HepG2 (cell line): Measurements from ENCODE around the gene ZNF23. TPM values are rescaled to one million over a fixed set of nuclear protein-coding genes. Genes with fewer than 3 reads are reported as not detected.

Experiments used
- CBX2 ChIP-seq, 2 experiments: fragments of 200-600 bp in 1 of 2; sonication (generic); formaldehyde crosslinking in 1 of 2; IDR thresholded peaks; 2 replicates each; pipeline versions ENCODE4 v1.7.0 to v1.8.1; 2018 to 2022; ENCODE audit warnings: low read depth in 2 of 2, low read length in 1 of 2, mild to moderate bottlenecking in 1 of 2, missing genetic modification reagents in 1 of 2
- DMAP1 ChIP-seq: IDR thresholded peaks from 2 replicates; pipeline ENCODE4 v1.6.1; 2016
- DZIP1 ChIP-seq: sonication (generic); formaldehyde crosslinking; IDR thresholded peaks from 2 replicates; pipeline ENCODE4 v1.5.0; 2020; ENCODE audit warnings: mild to moderate bottlenecking, missing genetic modification reagents
- ELF1 ChIP-seq: sonication (generic); formaldehyde crosslinking; IDR thresholded peaks from 2 replicates; pipeline ENCODE4 v1.4.0; 2020; ENCODE audit warnings: missing genetic modification reagents
- FOXM1 ChIP-seq: sonication (generic); formaldehyde crosslinking; IDR thresholded peaks from 2 replicates; pipeline ENCODE4 v1.5.0; 2020; ENCODE audit warnings: missing genetic modification reagents
- FOXP1 ChIP-seq, 2 experiments: fragments of 450-650 bp in 1 of 2; IDR thresholded peaks; 2 replicates each; pipeline ENCODE4 v1.6.1; 2017 to 2018; ENCODE audit warnings: antibody characterized with exemption in 1 of 2
- FOXP4 ChIP-seq: sonication (generic); formaldehyde crosslinking; IDR thresholded peaks from 2 replicates; pipeline ENCODE4 v1.4.0; 2020; ENCODE audit warnings: missing genetic modification reagents
- GATA4 ChIP-seq: sonication (generic); IDR thresholded peaks from 2 replicates; pipeline ENCODE4 v1.6.1; 2016; ENCODE audit warnings: antibody characterized with exemption, low read depth, borderline replicate concordance
- HNRNPLL ChIP-seq: fragments of 200-400 bp; formaldehyde crosslinking; IDR thresholded peaks from 2 replicates; pipeline ENCODE4 v1.6.1; 2017; ENCODE audit warnings: mild to moderate bottlenecking, low read depth, low read length; ENCODE audit not compliant: poor library complexity, severe bottlenecking
- KMT2A ChIP-seq: sonication (generic); formaldehyde crosslinking; IDR thresholded peaks from 2 replicates; pipeline ENCODE4 v1.4.0; 2020; ENCODE audit warnings: missing genetic modification reagents
- NFATC3 ChIP-seq: sonication (generic); formaldehyde crosslinking; IDR thresholded peaks from 2 replicates; pipeline ENCODE4 v1.5.1; 2020; ENCODE audit warnings: mild to moderate bottlenecking, missing genetic modification reagents
- PITX1 ChIP-seq: sonication (generic); formaldehyde crosslinking; IDR thresholded peaks from 2 replicates; pipeline ENCODE4 v1.5.1; 2020; ENCODE audit warnings: mild to moderate bottlenecking, missing genetic modification reagents
- SMARCE1 ChIP-seq: fragments of 450-650 bp; IDR thresholded peaks from 2 replicates; pipeline ENCODE4 v1.6.1; 2017; ENCODE audit warnings: borderline replicate concordance
- SOX13 ChIP-seq, 3 experiments: fragments of 450-650 bp in 1 of 3; sonication (generic) in 1 of 3; formaldehyde crosslinking in 1 of 3; IDR thresholded peaks in 2 of 3; conservative IDR thresholded peaks in 1 of 3; 2 replicates each; pipeline versions ENCODE4 v1.5.0 to v1.6.1; 2016 to 2020; ENCODE audit warnings: antibody characterized with exemption in 1 of 3, mild to moderate bottlenecking in 1 of 3, missing compliant biosample characterization in 1 of 3, missing genetic modification reagents in 1 of 3, moderate library complexity in 1 of 3
- SRY ChIP-seq: sonication (generic); formaldehyde crosslinking; IDR thresholded peaks from 2 replicates; pipeline ENCODE4 v1.8.0; 2022; ENCODE audit warnings: mild to moderate bottlenecking, missing genetic modification reagents
- ZBTB14 ChIP-seq: sonication (generic); formaldehyde crosslinking; IDR thresholded peaks from 2 replicates; pipeline ENCODE4 v1.4.0; 2020; ENCODE audit warnings: missing genetic modification reagents
- ZNF33A ChIP-seq: sonication (generic); formaldehyde crosslinking; IDR thresholded peaks from 2 replicates; pipeline ENCODE4 v1.5.1; 2020; ENCODE audit warnings: missing genetic modification reagents, mild to moderate bottlenecking, moderate library complexity, borderline replicate concordance
- ZNF501 ChIP-seq: sonication (generic); formaldehyde crosslinking; IDR thresholded peaks from 2 replicates; pipeline ENCODE4 v1.5.1; 2020; ENCODE audit warnings: mild to moderate bottlenecking, moderate library complexity, missing genetic modification reagents
- ZNF552 ChIP-seq: sonication (generic); formaldehyde crosslinking; IDR thresholded peaks from 2 replicates; pipeline ENCODE4 v1.9.0; 2022; ENCODE audit warnings: missing genetic modification reagents, mild to moderate bottlenecking, borderline replicate concordance
- ZNF589 ChIP-seq: sonication (generic); formaldehyde crosslinking; conservative IDR thresholded peaks from 2 replicates; pipeline ENCODE4 v1.8.0; 2022; ENCODE audit warnings: mild to moderate bottlenecking, moderate library complexity, missing genetic modification reagents
- ZNF652 ChIP-seq: IDR thresholded peaks from 2 replicates; pipeline ENCODE4 v1.6.1; 2016; ENCODE audit warnings: low read depth, borderline replicate concordance
- polyA plus RNA-seq, 8 experiments: library from polyadenylated mRNA; depleted of rRNA in 3 of 8; stranded (reverse) in 7 of 8; unstranded in 1 of 8; fragments of >200 nt; fragmentation: Illumina TruSeq in 4 of 8; extraction: Trizol in 4 of 8; gene quantifications; 2 replicates each; pipeline versions ENCODE4 v1.2.1 to v1.2.3, GENCODE V29; 2011 to 2016; ENCODE audit warnings: low read depth in 4 of 8, missing spikeins in 1 of 8, mixed read lengths in 1 of 8; ENCODE audit not compliant: insufficient read depth in 1 of 8
- total RNA-seq, 5 experiments: library from RNA; depleted of rRNA; stranded (reverse); fragments of >200 nt; fragmentation: Illumina TruSeq; extraction: Trizol; gene quantifications; 2 replicates each; pipeline ENCODE4 v1.2.3, GENCODE V29; 2016; ENCODE audit warnings: low read depth in 1 of 5

The ZNF23 gene
- total and polyA plus RNA-seq, 2 of the 13 experiments (the other 11 are each of a cell fraction or from before 2014, with no cell fraction given) = 8.6 to 12.2 TPM

- TF ChIP-seq ZNF652 (CRISPR knock-in tag) (no peak), ZNF33A (CRISPR knock-in tag) (no peak), SMARCE1 (no peak), HNRNPLL (peak; percentile 83), FOXP1 (IDR thresholded peaks at IDR 0.05) (no peak), FOXP1 (CRISPR knock-in tag; IDR thresholded peaks at IDR 0.05) (no peak; the same call in 1 of the 2 replicates), KMT2A (CRISPR knock-in tag) (peak; percentile 99), FOXM1 (CRISPR knock-in tag) (no peak), ZNF552 (CRISPR knock-in tag) (peak; percentile 77; the same call in 1 of the 2 replicates), SOX13 (IDR thresholded peaks at IDR 0.05) (peak; percentile 30; the same call in 1 of the 2 replicates), SOX13 (CRISPR knock-in tag; conservative IDR thresholded peaks at IDR 0.05 in 1 of 2, IDR thresholded peaks at IDR 0.05 in 1 of 2) (peak in 1 of 2 experiments; percentile 62; a peak in 2 of 4 replicates), DMAP1 (peak; percentile 98), ZBTB14 (peak; percentile 6; the same call in 1 of the 2 replicates), GATA4 (peak; percentile 83), ZNF501 (peak; percentile 100), PITX1 (CRISPR knock-in tag) (peak; percentile 89), ELF1 (CRISPR knock-in tag) (peak; percentile 89), FOXP4 (CRISPR knock-in tag) (peak; percentile 63), NFATC3 (CRISPR knock-in tag) (peak; percentile 94), SRY (CRISPR knock-in tag) (peak; percentile 96), ZNF589 (CRISPR knock-in tag) (0 out of 2 replicates have a peak, but pooled peaks have one; percentile 70), DZIP1 (CRISPR knock-in tag) (peak; percentile 82; the same call in 1 of the 2 replicates), CBX2 (IDR thresholded peaks at IDR 0.05; ENCODE audit: low read depth, low read length) (no peak), CBX2 (CRISPR knock-in tag; IDR thresholded peaks at IDR 0.05; ENCODE audit: low read depth) (peak; percentile 97)
Observed at GRCh38 chr16:71461686-71462648, at the start of gene ZNF23 (continued).
